Stimulated activated CD4-positive, alpha-beta T cell treated with anti-CD3 and anti-CD28 coated beads, Interleukin-12 subunit alpha, Interleukin-12 subunit beta, amount 100 ng/mL, for 4 hours (primary cell): ENCODE results near the gene GNB1L.

Source experiments
- DNase-seq: peaks from one replicate; pipeline ENCODE4 v3.0.0-alpha.2; 2020

GNB1L gene

GRCh38 chr22:19758896-19759426 is 95.7 kb downstream of the GNB1L start:
- no peak for DNase-seq

- DNase-seq, result no peak
These were observed 96.4 kb downstream of the GNB1L start for GRCh38 chr22:19757985-19758895.

GRCh38 chr22:19757140-19757984 is 97.3 kb downstream of the GNB1L start:
- no peak for DNase-seq

- peak; percentile 68 for DNase-seq
These were observed 98.2 kb downstream of the GNB1L start for GRCh38 chr22:19756288-19757128.

GRCh38 chr22:19755722-19756287 is 98.9 kb downstream of the GNB1L start:
- DNase-seq, result no peak

- DNase-seq, result no peak
These were observed 99.4 kb downstream of the GNB1L start for GRCh38 chr22:19755145-19755710.

- DNase-seq, result no peak
These were observed 100.0 kb downstream of the GNB1L start for GRCh38 chr22:19754701-19755144.

- no peak for DNase-seq
These were observed 100.5 kb downstream of the GNB1L start for GRCh38 chr22:19753996-19754700.

- DNase-seq, result no peak
These were observed 101.4 kb downstream of the GNB1L start for GRCh38 chr22:19753090-19753842.

- no peak for DNase-seq
These were observed 103.0 kb downstream of the GNB1L start for GRCh38 chr22:19751497-19752245.

- DNase-seq, result no peak
These were observed 103.9 kb downstream of the GNB1L start for GRCh38 chr22:19750507-19751490.

- DNase-seq, result no peak
These were observed 104.8 kb downstream of the GNB1L start for GRCh38 chr22:19749876-19750275.

GRCh38 chr22:19748991-19749664 is 105.5 kb downstream of the GNB1L start:
- no peak for DNase-seq

GRCh38 chr22:19748139-19748538 is 106.5 kb downstream of the GNB1L start:
- no peak for DNase-seq

GRCh38 chr22:19747551-19747950 is 107.1 kb downstream of the GNB1L start:
- DNase-seq, result no peak

- no peak for DNase-seq
These were observed 107.9 kb downstream of the GNB1L start for GRCh38 chr22:19746726-19747125.
